A549 (cell line): ENCODE data around the gene MAP4K4.

Experiments used
- CEBPB ChIP-seq, 2 experiments: fragments of >200 bp in 1 of 2; sonication (Bioruptor Twin) in 1 of 2; formaldehyde crosslinking in 1 of 2; IDR thresholded peaks; 2 replicates each; pipeline ENCODE4 v1.6.1; 2012 to 2016
- CTCF ChIP-seq: fragments of >200 bp; sonication (Bioruptor Twin); formaldehyde crosslinking; IDR thresholded peaks from 3 replicates; pipeline ENCODE4 v1.5.1; 2016
- ELK1 ChIP-seq: fragments of 150-350 bp; IDR thresholded peaks from 2 replicates; pipeline ENCODE4 v1.6.1; 2014; ENCODE audit warnings: low read depth, mild to moderate bottlenecking, low read length
- EP300 ChIP-seq, 2 experiments: fragments of >200 bp; sonication (Bioruptor Twin); formaldehyde crosslinking; IDR thresholded peaks; 2 replicates in 1 of 2; 3 replicates in 1 of 2; pipeline ENCODE4 v1.6.1; 2016 to 2017
- HOXA7 ChIP-seq: fragments of 250-450 bp; sonication (Bioruptor Pico); IDR thresholded peaks from 2 replicates; pipeline ENCODE4 v1.5.0; 2020; ENCODE audit warnings: mild to moderate bottlenecking, moderate library complexity
- MAFK ChIP-seq: fragments of 450-650 bp; IDR thresholded peaks from 2 replicates; pipeline ENCODE4 v1.6.1; 2014; ENCODE audit not compliant: partially characterized antibody
- MAZ ChIP-seq: fragments of 150-350 bp; IDR thresholded peaks from 2 replicates; pipeline ENCODE4 v1.6.1; 2014; ENCODE audit warnings: antibody characterized with exemption, low read depth, low read length, borderline replicate concordance
- PBX3 ChIP-seq: IDR thresholded peaks from 2 replicates; pipeline ENCODE4 v1.6.1; 2012
- PHF8 ChIP-seq: fragments of 200-600 bp; sonication (generic); IDR thresholded peaks from 2 replicates; pipeline ENCODE4 v1.6.1; 2016; ENCODE audit warnings: low read depth, mild to moderate bottlenecking, antibody characterized with exemption, moderate library complexity, borderline replicate concordance
- POLR2AphosphoS2 ChIP-seq: conservative IDR thresholded peaks from 2 replicates; pipeline ENCODE4 v1.6.1; 2012; ENCODE audit warnings: low read length, improper control_type of control experiment, inconsistent platforms
- RAD21 ChIP-seq, 2 experiments: fragments of >200 bp in 1 of 2; sonication (Bioruptor Twin) in 1 of 2; formaldehyde crosslinking in 1 of 2; IDR thresholded peaks in 1 of 2; conservative IDR thresholded peaks in 1 of 2; 2 replicates in 1 of 2; 3 replicates in 1 of 2; pipeline ENCODE4 v1.6.1; 2012 to 2018; ENCODE audit warnings: inconsistent platforms in 1 of 2
- RCOR1 ChIP-seq: fragments of 150-350 bp; IDR thresholded peaks from 2 replicates; pipeline ENCODE4 v1.6.1; 2014; ENCODE audit warnings: antibody characterized with exemption, low read length, low read depth
- SMC3 ChIP-seq: fragments of >200 bp; sonication (Bioruptor Twin); formaldehyde crosslinking; IDR thresholded peaks from 3 replicates; pipeline ENCODE4 v1.6.1; 2018; ENCODE audit warnings: inconsistent platforms

GRCh38 chr2:101677658-101678057 lies 19.8 kb upstream of the MAP4K4 start:
- TF ChIP-seq PHF8 (no peak), CTCF (no peak), EP300 (IDR thresholded peaks at IDR 0.05) (no peak), POLR2AphosphoS2 (no peak), MAFK (no peak), ELK1 (no peak), HOXA7 (no peak), SMC3 (no peak), RCOR1 (no peak), PBX3 (no peak), MAZ (no peak), RAD21 (conservative IDR thresholded peaks at IDR 0.05 in 1 of 2, IDR thresholded peaks at IDR 0.05 in 1 of 2) (no peak), CEBPB (IDR thresholded peaks at IDR 0.05) (no peak)
